ENCODE data around the gene MRPL55.

Gene MRPL55

GRCh38 chr1:228098323-228098931, 10.7 kb downstream of the MRPL55 start:
- DNase-seq = no peak

DNA sequence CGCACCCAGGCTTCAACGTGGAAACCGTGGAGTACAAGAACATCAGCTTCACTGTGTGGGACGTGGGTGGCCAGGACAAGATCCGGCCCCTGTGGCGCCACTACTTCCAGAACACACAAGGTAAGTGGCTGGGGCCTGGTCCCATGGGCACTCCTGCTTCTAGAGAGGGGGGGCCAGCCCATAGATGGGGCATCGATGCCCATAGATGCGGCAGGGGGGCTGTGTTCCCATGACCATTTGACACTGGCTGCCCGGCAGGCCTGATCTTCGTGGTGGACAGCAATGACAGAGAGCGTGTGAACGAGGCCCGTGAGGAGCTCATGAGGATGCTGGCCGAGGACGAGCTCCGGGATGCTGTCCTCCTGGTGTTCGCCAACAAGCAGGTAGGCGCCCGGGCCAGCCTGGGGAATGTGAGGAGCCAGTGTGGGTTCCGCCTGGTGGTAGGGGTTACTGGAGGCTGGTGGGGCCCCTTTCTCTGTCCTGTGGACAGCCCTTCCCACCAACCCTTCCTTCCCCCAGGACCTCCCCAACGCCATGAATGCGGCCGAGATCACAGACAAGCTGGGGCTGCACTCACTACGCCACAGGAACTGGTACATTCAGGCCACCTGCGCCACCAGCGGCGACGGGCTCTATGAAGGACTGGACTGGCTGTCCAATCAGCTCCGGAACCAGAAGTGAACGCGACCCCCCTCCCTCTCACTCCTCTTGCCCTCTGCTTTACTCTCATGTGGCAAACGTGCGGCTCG, 11.6 kb downstream of the MRPL55 start:
- no peak for DNase-seq

DNA sequence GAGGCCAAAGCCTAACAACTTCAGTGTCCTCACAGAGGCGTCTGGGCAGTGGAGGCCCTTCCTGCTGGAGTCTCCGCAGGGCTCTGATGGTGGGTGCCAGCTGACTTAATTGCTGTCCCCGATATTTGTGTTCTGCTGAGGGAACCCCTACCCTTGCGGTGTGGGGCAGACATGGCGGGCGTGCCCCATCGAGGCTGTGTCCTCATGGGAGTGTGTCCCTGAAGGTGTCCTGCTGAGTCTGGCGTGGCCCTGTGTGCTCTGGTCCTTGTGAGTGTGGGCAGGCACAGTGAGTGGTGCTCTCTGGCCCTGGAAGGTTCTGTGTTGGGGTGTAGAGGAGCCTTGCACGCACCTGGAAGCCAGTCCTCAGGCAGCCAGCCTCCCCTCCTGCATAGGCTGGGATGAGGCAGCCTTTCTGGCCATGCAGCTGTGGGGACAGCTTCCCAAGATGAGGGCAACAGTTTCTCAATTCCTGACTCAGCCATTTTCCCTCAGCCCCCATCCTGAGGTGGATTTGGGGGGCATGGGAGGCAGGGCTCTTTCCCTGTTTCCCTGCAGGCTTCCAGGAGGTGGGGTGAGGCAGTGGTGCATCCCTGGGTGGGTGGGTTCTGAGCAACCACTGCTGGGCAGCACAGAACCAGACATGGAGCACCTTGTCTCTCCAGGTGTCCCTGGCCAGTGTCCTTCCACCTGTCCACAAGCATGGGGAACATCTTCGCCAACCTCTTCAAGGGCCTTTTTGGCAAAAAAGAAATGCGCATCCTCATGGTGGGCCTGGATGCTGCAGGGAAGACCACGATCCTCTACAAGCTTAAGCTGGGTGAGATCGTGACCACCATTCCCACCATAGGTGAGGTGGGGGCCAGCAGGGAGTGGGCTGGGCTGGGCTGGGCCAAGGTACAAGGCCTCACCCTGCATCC, 12.4 kb downstream of the MRPL55 start:
- DNase-seq = no peak

GRCh38 chr1:228095938-228096337, 13.2 kb downstream of the MRPL55 start:
- no peak for DNase-seq

DNA sequence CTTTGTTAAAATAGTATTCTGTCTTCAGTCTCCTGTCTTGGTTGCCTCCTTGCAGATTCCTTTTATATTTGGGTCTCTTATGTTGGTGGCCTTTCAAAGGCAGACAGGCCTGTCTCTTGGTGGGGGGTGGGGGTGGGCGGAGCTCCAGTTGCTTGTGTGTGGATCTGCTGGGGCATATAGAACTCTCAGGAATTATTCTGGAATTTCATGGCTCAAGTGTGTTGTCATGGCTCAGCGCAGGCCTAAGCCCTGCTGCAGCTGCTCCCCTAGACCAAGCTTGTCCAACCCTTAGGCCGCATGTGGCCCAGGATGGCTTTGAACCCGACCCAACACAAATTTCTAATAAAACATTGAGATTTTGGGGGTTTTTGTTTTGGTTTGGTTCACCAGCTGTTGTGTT, 13.9 kb downstream of the MRPL55 start:
- no peak for DNase-seq

DNA sequence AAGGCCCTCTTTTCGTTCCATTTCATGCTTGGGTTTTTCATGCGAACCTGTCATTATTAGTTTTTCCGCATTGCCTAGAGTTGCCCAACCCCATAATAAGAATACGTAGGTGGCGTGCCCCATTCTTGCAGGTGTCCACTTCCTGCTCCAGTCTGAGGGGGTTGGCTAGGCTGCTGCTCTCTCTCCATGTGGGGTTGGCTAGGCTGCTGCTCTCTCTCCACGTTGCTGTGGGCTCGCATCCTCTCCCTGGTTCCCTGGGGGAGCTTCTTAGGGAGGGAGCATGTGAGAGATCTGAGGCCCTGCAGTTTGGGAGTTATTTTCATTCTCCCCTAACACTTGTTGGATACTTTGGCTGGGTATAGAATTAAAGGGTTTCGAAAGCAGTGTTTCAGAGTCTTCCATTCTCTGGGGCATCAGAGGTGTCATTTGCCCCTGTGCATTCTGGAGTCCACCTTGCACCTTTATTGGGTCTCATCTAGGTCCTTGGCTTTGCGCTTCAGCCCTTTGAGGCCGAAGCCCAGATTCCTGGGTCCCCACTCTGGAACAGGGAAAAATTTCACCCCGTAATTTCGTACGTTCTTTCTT, 14.6 kb downstream of the MRPL55 start:
- DNase-seq = no peak

DNA sequence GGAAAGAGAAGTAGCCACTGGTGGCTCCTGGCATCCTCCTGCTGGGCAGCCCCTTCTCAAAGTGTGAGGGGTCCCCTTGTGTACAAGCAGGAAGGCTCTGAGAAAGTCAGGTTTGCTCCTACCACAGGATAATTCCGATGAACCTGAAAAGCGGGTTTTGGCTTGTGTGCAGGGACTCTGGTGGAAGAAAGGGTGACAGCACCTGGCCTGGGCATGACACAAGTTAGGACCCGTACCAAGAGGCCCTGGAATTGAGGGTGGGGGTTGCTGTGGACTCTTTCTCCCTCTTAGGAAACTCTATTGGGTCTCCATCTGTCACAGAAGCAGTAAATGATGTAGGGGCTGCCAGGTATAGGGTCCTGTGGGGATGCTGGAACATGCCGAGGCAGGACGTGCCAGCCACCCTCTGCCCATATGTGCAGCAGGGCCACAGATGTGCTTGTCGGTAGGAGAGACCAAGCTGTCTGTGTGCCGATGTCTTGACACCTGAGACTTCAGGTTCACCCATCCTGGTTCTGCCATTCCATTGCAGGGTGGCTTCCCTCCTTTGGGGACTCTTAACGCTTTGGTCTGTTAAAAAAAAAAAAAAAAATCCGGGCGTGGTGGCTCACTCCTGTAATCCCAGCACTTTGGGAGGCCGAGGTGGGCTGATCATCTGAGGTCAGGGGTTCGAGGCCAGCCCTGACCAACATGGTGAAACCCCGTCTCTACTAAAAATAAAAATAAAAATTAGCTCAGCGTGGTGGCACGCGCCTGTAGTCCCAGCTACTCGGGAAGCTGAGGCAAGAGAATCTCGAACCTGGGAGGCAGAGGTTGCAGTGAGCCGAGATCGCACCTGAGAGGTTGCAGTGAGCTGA, 15.8 kb downstream of the MRPL55 start:
- no peak for DNase-seq

- DNase-seq = no peak
Observed at GRCh38 chr1:228092342-228093049, 16.6 kb downstream of the MRPL55 start.

GRCh38 chr1:228091084-228091483, 18.0 kb downstream of the MRPL55 start:
- DNase-seq = no peak

GRCh38 chr1:228090613-228091081, 18.5 kb downstream of the MRPL55 start:
- DNase-seq = no peak

DNA sequence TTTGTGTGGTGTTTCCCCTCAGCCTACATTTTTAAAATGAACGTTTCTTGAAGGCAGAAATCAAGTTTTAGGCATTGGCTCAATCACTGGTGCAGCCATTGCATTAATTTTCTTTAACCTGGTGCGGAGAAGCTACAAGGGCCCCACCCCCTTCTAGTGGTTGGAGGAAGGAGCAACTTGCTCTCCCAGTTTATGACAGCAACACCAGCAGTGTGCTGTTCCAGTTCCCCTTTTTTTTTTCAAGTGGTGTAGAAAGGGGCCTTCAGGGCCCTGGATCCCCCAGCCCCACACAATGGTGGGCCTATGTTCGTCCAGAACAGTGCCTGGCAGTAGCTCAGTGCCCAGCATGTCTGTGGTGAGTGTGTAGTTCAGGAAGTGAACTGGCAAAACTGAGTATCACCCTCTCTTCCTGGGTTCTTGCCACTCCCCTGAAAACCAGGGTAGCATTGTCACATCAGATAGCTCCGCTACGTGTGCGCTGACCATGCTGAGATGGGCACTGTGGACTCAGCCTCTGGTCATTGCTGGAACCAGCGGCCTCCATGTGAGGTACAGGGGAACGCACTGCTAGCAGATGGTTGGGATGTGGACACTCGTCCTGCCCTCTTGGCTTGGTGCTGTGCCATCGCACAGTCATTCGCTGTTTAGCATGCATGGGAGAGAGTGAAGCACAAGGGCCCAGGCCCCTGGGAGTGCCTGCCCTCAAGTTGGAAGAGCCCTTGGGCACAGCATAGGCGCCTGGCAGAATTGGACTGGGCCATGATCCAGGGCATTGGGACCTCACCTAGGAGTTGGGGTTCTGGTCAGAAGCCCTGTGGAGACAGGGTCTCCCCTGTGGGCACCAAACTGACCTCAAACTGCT, 19.3 kb downstream of the MRPL55 start:
- DNase-seq = no peak

DNA sequence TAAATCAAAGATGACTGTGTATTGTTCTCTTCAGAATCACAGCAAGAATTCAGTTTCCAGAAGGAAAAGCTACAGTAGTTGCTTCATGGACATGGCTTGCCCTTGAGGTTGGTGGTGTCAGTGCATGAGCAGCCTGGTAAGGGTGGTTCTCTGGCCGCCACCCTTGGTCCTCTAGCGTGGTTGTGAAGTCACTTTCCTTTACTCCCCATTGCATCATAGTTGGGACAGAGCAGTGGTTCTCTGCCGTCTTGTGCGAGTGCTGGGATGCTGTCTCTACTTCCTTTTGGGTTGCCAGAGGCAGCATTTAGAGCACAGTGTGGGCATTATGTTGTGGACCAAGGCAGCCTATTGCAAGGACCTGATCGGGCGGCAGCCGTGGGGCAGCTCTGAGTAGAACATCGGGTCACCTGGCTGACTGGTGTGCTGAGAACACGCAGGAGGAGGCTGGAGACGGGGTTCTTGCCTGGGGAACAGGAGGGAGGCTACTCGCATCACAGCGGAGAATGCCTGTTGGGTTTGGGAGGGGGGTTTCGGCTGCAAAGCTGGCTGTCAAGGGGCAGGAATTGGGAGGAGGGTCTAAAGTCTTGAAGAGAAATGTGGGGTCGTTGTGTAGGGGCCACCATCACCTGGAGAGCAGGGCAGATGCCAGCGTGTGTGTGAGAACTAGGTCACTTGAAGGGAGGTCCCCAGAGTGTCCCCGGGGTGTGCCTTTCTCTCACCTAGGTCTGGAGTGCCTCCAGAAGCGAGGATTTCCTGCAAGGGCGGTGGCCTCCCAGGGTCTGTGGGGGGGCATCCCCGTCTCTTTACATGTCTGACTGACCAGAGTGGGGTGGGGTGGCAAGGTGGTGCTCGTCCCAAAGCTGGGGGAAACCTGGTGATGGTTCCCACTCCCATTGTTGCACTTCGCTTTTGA, 20.3 kb downstream of the MRPL55 start:
- DNase-seq = no peak

GRCh38 chr1:228087771-228088251, 21.3 kb downstream of the MRPL55 start:
- no peak for DNase-seq

- no peak for DNase-seq
Observed at GRCh38 chr1:228085287-228085951, 23.7 kb downstream of the MRPL55 start.

GRCh38 chr1:228084797-228085196, 24.3 kb downstream of the MRPL55 start:
- DNase-seq = no peak

DNA sequence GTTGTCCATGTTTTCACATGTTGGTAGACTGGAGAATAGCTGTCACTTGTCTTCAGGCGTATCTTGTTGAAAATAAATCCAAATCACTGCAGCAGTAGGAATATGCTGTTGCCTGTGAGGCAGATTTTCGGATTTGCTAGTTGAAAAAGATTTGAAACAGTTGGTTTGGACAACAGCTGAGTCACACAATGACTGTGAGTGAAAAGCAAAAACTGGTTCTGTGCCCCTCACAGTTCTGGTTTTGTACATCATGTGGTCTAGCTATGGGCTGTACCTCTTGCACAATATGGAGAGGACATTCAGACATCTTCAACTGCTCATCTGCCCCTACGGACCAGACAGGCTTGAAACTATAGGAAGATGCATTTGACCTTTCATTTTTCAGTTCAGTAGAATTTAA, 24.8 kb downstream of the MRPL55 start:
- DNase-seq = no peak

- no peak for DNase-seq
Observed at GRCh38 chr1:228083871-228084278, 25.2 kb downstream of the MRPL55 start.
